H1 (cell line): ENCODE results near the gene PLEK2. TPM values are rescaled to one million over a fixed set of nuclear protein-coding genes. Genes with fewer than 3 reads are reported as not detected.
A peak's percentile ranks its signal among the peaks of the same experiment; 100 is the strongest.

Source experiments
- CTCF ChIA-PET: fragments of 300-600 bp; sonication (Branson Sonifier 250); formaldehyde crosslinking; loops from one replicate; lab custom pipeline; 2021; ENCODE audit not compliant: partially characterized antibody; lab: Charles Lee
- POLR2A ChIA-PET: fragments of 300-600 bp; sonication (Branson Sonifier 250); formaldehyde crosslinking; loops from one replicate; lab custom pipeline; 2021; ENCODE audit warnings: inconsistent platforms; ENCODE audit not compliant: partially characterized antibody; lab: Charles Lee
- DNase-seq, 2 experiments: peaks; one replicate each; pipeline versions ENCODE4 v3.0.0 to v3.0.0-alpha.2; 2010 to 2022; ENCODE audit warnings: low spot score in 2 of 2, low read depth in 1 of 2, mixed read lengths in 1 of 2
- FAIRE-seq: peaks from 2 replicates; lab custom pipeline; 2011; peaks lifted over from hg19 to GRCh38; lab: Jason Lieb, UNC
- H2AFZ ChIP-seq: 2 replicates; pipeline ENCODE4 v1.8.1; 2012; ENCODE audit warnings: low read length, inconsistent platforms
- H2AK5ac ChIP-seq: 2 replicates; pipeline ENCODE4 v1.6.1; 2013; ENCODE audit warnings: low read depth, low read length
- H2BK120ac ChIP-seq: replicated peaks from 2 replicates; pipeline ENCODE3; 2013; ENCODE audit warnings: low read depth, low read length, inconsistent platforms
- H2BK12ac ChIP-seq: 2 replicates; pipeline ENCODE4 v1.6.1; 2013; ENCODE audit warnings: low read depth, low read length
- H2BK15ac ChIP-seq: 2 replicates; pipeline ENCODE4 v1.6.1; 2013; ENCODE audit warnings: low read length
- H2BK20ac ChIP-seq: 2 replicates; pipeline ENCODE4 v1.6.1; 2013; ENCODE audit warnings: low read length
- H2BK5ac ChIP-seq: 2 replicates; pipeline ENCODE4 v1.6.1; 2013; ENCODE audit warnings: low read depth, low read length
- H3K14ac ChIP-seq: 2 replicates; pipeline ENCODE4 v1.6.1; 2013; ENCODE audit warnings: inconsistent platforms; ENCODE audit not compliant: insufficient read length
- H3K18ac ChIP-seq: 2 replicates; pipeline ENCODE4 v1.6.1; 2013; ENCODE audit warnings: low read length; ENCODE audit errors: extremely low read depth
- H3K23ac ChIP-seq: 2 replicates; pipeline ENCODE4 v1.6.1; 2013; ENCODE audit warnings: inconsistent platforms; ENCODE audit not compliant: insufficient read length
- H3K23me2 ChIP-seq: 2 replicates; pipeline ENCODE4 v1.6.1; 2013; ENCODE audit warnings: low read depth, low read length
- H3K27ac ChIP-seq: 2 replicates; pipeline ENCODE4 v1.6.1; 2011; ENCODE audit warnings: low read depth, low read length, inconsistent platforms
- H3K27me3 ChIP-seq, 4 experiments: replicated peaks in 1 of 4; 1 replicate in 1 of 4; 2 replicates in 3 of 4; pipeline versions ENCODE4 v1.6.1 to v1.8.1; 2011 to 2013; ENCODE audit warnings: low read length in 3 of 4, mild to moderate bottlenecking in 3 of 4, inconsistent platforms in 2 of 4, mixed read lengths in 2 of 4, moderate library complexity in 1 of 4; ENCODE audit not compliant: control insufficient read depth in 3 of 4, insufficient read depth in 3 of 4; ENCODE audit errors: extremely low read depth in 1 of 4
- H3K36me3 ChIP-seq, 4 experiments: 2 replicates each; pipeline versions ENCODE4 v1.6.1 to v1.8.1; 2011 to 2013; ENCODE audit warnings: mild to moderate bottlenecking in 4 of 4, low read length in 3 of 4, moderate library complexity in 2 of 4, control low read depth in 1 of 4, inconsistent platforms in 1 of 4; ENCODE audit not compliant: insufficient read depth in 4 of 4, control insufficient read depth in 2 of 4
- H3K4ac ChIP-seq: replicated peaks from 2 replicates; pipeline ENCODE3; 2013; ENCODE audit warnings: low read length, low read depth, mixed read lengths, inconsistent platforms; ENCODE audit not compliant: insufficient read length
- H3K4me1 ChIP-seq, 4 experiments: replicated peaks in 1 of 4; 1 replicate in 1 of 4; 2 replicates in 3 of 4; pipeline versions ENCODE4 v1.6.1 to v1.8.1; 2011 to 2013; ENCODE audit warnings: low read length in 3 of 4, inconsistent platforms in 2 of 4, mixed read lengths in 1 of 4; ENCODE audit not compliant: insufficient read depth in 4 of 4, control insufficient read depth in 3 of 4
- H3K4me2 ChIP-seq, 2 experiments: 2 replicates each; pipeline versions ENCODE4 v1.6.1 to v1.8.1; 2011 to 2013; ENCODE audit warnings: low read depth in 2 of 2, low read length in 2 of 2, control low read depth in 1 of 2, inconsistent platforms in 1 of 2, mild to moderate bottlenecking in 1 of 2; ENCODE audit not compliant: insufficient read depth in 1 of 2
- H3K4me3 ChIP-seq, 4 experiments: fragments of 200-600, 300-600 bp in 1 of 4; sonication (generic), shearing (Covaris generic), sonication (Bioruptor Twin) in 1 of 4; 2 replicates each; pipeline versions ENCODE4 v1.5.1 to v1.8.1; 2011 to 2016; ENCODE audit warnings: low read length in 4 of 4, low read depth in 3 of 4, control low read depth in 2 of 4, inconsistent platforms in 2 of 4, mild to moderate bottlenecking in 2 of 4, mixed read lengths in 1 of 4, moderate library complexity in 1 of 4; ENCODE audit not compliant: insufficient read depth in 2 of 4; ENCODE audit errors: extremely low read depth in 1 of 4
- H3K56ac ChIP-seq: replicated peaks from 2 replicates; pipeline ENCODE3; 2013; ENCODE audit warnings: low read depth, mild to moderate bottlenecking, mixed read lengths, low read length, inconsistent platforms; ENCODE audit not compliant: insufficient read length
- H3K79me1 ChIP-seq: 2 replicates; pipeline ENCODE4 v1.6.1; 2013; ENCODE audit warnings: low read depth, low read length, control low read depth
- H3K79me2 ChIP-seq, 2 experiments: 2 replicates each; pipeline versions ENCODE4 v1.6.1 to v1.8.1; 2012 to 2013; ENCODE audit warnings: low read length in 2 of 2, mild to moderate bottlenecking in 2 of 2, inconsistent platforms in 1 of 2; ENCODE audit not compliant: insufficient read depth in 2 of 2, control insufficient read depth in 1 of 2
- H3K9ac ChIP-seq, 4 experiments: replicated peaks in 1 of 4; 1 replicate in 1 of 4; 2 replicates in 3 of 4; pipeline versions ENCODE4 v1.6.1 to v1.8.1; 2011 to 2013; ENCODE audit warnings: low read depth in 3 of 4, low read length in 3 of 4, control low read depth in 2 of 4, mild to moderate bottlenecking in 2 of 4, moderate library complexity in 2 of 4, inconsistent platforms in 1 of 4; ENCODE audit errors: extremely low read depth in 1 of 4
- H3K9me3 ChIP-seq, 2 experiments: 2 replicates each; pipeline versions ENCODE4 v1.6.1 to v1.8.1; 2012 to 2013; ENCODE audit warnings: mild to moderate bottlenecking in 2 of 2, moderate library complexity in 2 of 2, control low read depth in 1 of 2, inconsistent platforms in 1 of 2, low read depth in 1 of 2, low read length in 1 of 2, mixed read lengths in 1 of 2; ENCODE audit not compliant: insufficient read depth in 2 of 2
- H4K20me1 ChIP-seq, 2 experiments: replicated peaks in 1 of 2; 2 replicates each; pipeline versions ENCODE3 to v1.8.1; 2011 to 2013; ENCODE audit warnings: inconsistent platforms in 2 of 2, low read length in 2 of 2, mild to moderate bottlenecking in 1 of 2; ENCODE audit not compliant: insufficient read depth in 2 of 2, control insufficient read depth in 1 of 2
- H4K5ac ChIP-seq: 2 replicates; pipeline ENCODE4 v1.6.1; 2013; ENCODE audit warnings: low read length, low read depth, mixed read lengths, inconsistent platforms; ENCODE audit not compliant: insufficient read length
- H4K8ac ChIP-seq: 2 replicates; pipeline ENCODE4 v1.8.0; 2013; ENCODE audit warnings: mild to moderate bottlenecking, moderate library complexity, low read length, inconsistent platforms; ENCODE audit not compliant: insufficient read depth; ENCODE audit errors: extremely low read depth
- H4K91ac ChIP-seq: replicated peaks from 2 replicates; pipeline ENCODE3; 2013; ENCODE audit warnings: low read length, mixed read lengths, inconsistent platforms; ENCODE audit not compliant: insufficient read length
- ASH2L ChIP-seq: fragments of 200-600, 300-600 bp; sonication (generic); IDR thresholded peaks from one replicate; pipeline ENCODE4 v1.7.1; 2017; ENCODE audit warnings: low read length
- CBX8 ChIP-seq: fragments of 300-800, 300-1000 bp; sonication (generic); IDR thresholded peaks from 2 replicates; pipeline ENCODE4 v1.7.1; 2016; ENCODE audit warnings: low read depth, low read length, borderline replicate concordance
- EZH2 ChIP-seq: fragments of 200-600 bp; sonication (generic); IDR thresholded peaks from 2 replicates; pipeline ENCODE4 v1.7.1; 2012; ENCODE audit warnings: low read depth, mild to moderate bottlenecking, moderate library complexity, low read length, inconsistent platforms; ENCODE audit not compliant: severe bottlenecking
- MAFK ChIP-seq: IDR thresholded peaks from 2 replicates; pipeline ENCODE4 v1.6.1; 2012; ENCODE audit warnings: low read depth, mild to moderate bottlenecking, improper control_type of control experiment, low read length
- POLR2A ChIP-seq, 2 experiments: IDR thresholded peaks; 1 replicate in 1 of 2; 2 replicates in 1 of 2; pipeline ENCODE4 v1.6.1; 2011; ENCODE audit warnings: low read depth in 2 of 2, low read length in 2 of 2, mild to moderate bottlenecking in 2 of 2; ENCODE audit errors: control extremely low read depth in 1 of 2
- RAD21 ChIP-seq, 2 experiments: IDR thresholded peaks in 1 of 2; conservative IDR thresholded peaks in 1 of 2; 2 replicates each; pipeline ENCODE4 v1.6.1; 2011; ENCODE audit warnings: low read depth in 2 of 2, low read length in 2 of 2, improper control_type of control experiment in 1 of 2, inconsistent platforms in 1 of 2, mild to moderate bottlenecking in 1 of 2, moderate library complexity in 1 of 2
- RNF2 ChIP-seq: fragments of 200-900, 300-1000 bp; sonication (generic); IDR thresholded peaks from 2 replicates; pipeline ENCODE4 v1.7.1; 2016; ENCODE audit warnings: borderline replicate concordance, low read depth, mild to moderate bottlenecking, antibody characterized with exemption, low read length; ENCODE audit not compliant: poor library complexity, severe bottlenecking; ENCODE audit errors: missing control alignments
- SP2 ChIP-seq: IDR thresholded peaks from 2 replicates; pipeline ENCODE4 v1.6.1; 2012; ENCODE audit warnings: mild to moderate bottlenecking, low read length, inconsistent platforms
- WGBS, 2 experiments: shearing (Covaris generic) in 1 of 2; methylation state at CpG; one replicate each; pipeline versions ENCODE4 v1.1.6 to v1.1.7; 2013 to 2015; ENCODE audit warnings: low lambda C conversion rate in 2 of 2, mixed read lengths in 2 of 2, inconsistent platforms in 1 of 2, low coverage in 1 of 2, missing lambda C conversion rate in 1 of 2; ENCODE audit not compliant: insufficient replicate concordance in 2 of 2, insufficient coverage in 1 of 2, insufficient read length in 1 of 2; ENCODE audit errors: extremely low coverage in 1 of 2, missing lambda C conversion rate in 1 of 2; 5-methylcytosine and 5-hydroxymethylcytosine counted together
- polyA plus RNA-seq, 7 experiments: library from polyadenylated mRNA; depleted of rRNA in 3 of 7; stranded (reverse) in 5 of 7; unstranded in 2 of 7; fragments of >200 nt in 5 of 7; fragments of 200-250 nt in 2 of 7; gene quantifications; 1 replicate in 5 of 7; 2 replicates in 1 of 7; 4 replicates in 1 of 7; pipeline versions ENCODE4 v1.2.1 to v1.2.3, GENCODE V29; 2011 to 2013; ENCODE audit warnings: missing spikeins in 2 of 7, mixed read lengths in 2 of 7
- total RNA-seq: library from RNA; stranded (reverse); fragmentation: NEBNext Ultra II Directional; extraction: Animal tissue kit (Norgen Biotek cat#: 25700); gene quantifications from 2 replicates; pipeline ENCODE4 v1.2.1, GENCODE V29; 2021
- TF ChIP-seq, protein P1 (sequence below): IDR thresholded peaks from 2 replicates; pipeline ENCODE4 v1.6.1; 2012; ENCODE audit warnings: low read length, inconsistent platforms
- TF ChIP-seq, protein P2 (sequence below): IDR thresholded peaks from 2 replicates; pipeline ENCODE4 v1.6.1; 2012; ENCODE audit warnings: inconsistent platforms

PLEK2 gene
- total and polyA plus RNA-seq, 2 of the 8 experiments (the other 6 are each of a cell fraction or from before 2014, with no cell fraction given), result 0.41 to 2.1 TPM

DNA sequence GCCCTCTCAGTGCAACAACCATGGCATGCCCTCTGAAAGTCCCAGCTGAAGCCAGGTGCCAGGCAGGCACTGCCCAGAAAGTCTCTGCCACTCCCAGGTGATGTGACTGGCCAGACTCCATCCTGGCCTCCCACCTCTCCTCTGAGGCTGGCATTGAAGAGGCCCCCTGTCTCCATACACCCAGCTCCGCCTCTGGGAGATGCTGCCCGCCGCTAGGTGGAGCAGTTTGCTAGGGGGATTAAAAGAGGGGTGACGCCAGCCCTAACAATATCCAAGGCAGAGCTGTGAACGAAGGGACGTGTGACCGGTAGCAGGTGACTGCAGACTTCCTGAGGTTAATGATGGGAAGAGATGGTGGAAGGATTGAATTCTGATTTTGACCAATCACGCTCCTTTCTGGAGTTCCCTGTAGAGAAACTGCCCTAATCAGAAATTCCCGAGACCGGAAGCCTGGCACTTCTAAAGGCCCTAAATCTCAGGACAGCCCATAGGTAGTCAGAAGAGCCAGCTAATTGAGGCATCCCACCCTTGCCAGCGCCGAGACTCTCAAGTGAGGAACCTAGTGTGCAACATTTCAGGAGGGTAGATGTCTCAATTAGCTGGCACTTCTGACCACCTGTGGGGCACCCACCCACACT, 8.3 kb upstream of the PLEK2 start:
- ChIA-PET POLR2A (interaction anchor here (1.1 to 1.3 kb wide), 2 partner anchors 12 to 122 kb away, joined by 3 read pairs; no protein-coding TSS in a partner anchor), CTCF (interaction anchor here (0.8 to 21.6 kb wide), 30 partner anchors 8 to 283 kb away, joined by 3 to 446 read pairs (median 4); partner anchors contain the start of gene ATP6V1D)
- Histone ChIP-seq H3K27me3 (no peaks in the 10 kb centered on the region), H3K18ac (no peak overlapping the region), H3K4me1 (no peaks in the 10 kb centered on the region), H2BK12ac (peak overlapping the region; percentile 55; the same call in 1 of the 2 replicates), H3K9me3 (no peaks in the 10 kb centered on the region), H3K9ac (no peak overlapping the region), H2AFZ (no peak overlapping the region), H2BK5ac (no peak overlapping the region), H3K23me2 (no peaks in the 10 kb centered on the region), H3K14ac (no peak overlapping the region), H4K5ac (no peak overlapping the region), H2BK15ac (no peak overlapping the region), H3K4ac (no peak overlapping the region), H3K4me2 (no peak overlapping the region), H4K8ac (no peak overlapping the region; the same call in 1 of the 2 replicates), H2AK5ac (no peak overlapping the region), H2BK120ac (no peak overlapping the region), H3K27ac (no peak overlapping the region), H3K4me3 (no peak overlapping the region), H3K56ac (no peak overlapping the region), H3K79me2 (no peaks in the 10 kb centered on the region), H3K79me1 (no peaks in the 10 kb centered on the region), H3K36me3 (no peaks in the 10 kb centered on the region), H4K91ac (no peak overlapping the region), H2BK20ac (no peak overlapping the region), H3K23ac (no peak overlapping the region), H4K20me1 (no peaks in the 10 kb centered on the region)
- DNase-seq (peak in 1 of 2 experiments; percentile 87), FAIRE-seq (no peak)
- 70% methylated on average over 12 of the region's 12 CpGs; no CpG with 5 or more reads in 1 of the 2 experiments for WGBS, 2 experiments
- no peak for TF ChIP-seq MAFK
- TF ChIP-seq, protein P1, sequence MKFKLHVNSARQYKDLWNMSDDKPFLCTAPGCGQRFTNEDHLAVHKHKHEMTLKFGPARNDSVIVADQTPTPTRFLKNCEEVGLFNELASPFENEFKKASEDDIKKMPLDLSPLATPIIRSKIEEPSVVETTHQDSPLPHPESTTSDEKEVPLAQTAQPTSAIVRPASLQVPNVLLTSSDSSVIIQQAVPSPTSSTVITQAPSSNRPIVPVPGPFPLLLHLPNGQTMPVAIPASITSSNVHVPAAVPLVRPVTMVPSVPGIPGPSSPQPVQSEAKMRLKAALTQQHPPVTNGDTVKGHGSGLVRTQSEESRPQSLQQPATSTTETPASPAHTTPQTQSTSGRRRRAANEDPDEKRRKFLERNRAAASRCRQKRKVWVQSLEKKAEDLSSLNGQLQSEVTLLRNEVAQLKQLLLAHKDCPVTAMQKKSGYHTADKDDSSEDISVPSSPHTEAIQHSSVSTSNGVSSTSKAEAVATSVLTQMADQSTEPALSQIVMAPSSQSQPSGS, result peak; percentile 44; the same call in 1 of the 2 replicates
- no peak for TF ChIP-seq EZH2
- no peak for TF ChIP-seq SP2
- TF ChIP-seq, protein P2, sequence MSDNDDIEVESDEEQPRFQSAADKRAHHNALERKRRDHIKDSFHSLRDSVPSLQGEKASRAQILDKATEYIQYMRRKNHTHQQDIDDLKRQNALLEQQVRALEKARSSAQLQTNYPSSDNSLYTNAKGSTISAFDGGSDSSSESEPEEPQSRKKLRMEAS, result no peak
- no peak for TF ChIP-seq POLR2A (IDR thresholded peaks at IDR 0.05; ENCODE audit: control extremely low read depth in 1 of 2, low read depth in 2 of 2, low read length in 2 of 2)
- TF ChIP-seq RNF2, result no peak
- TF ChIP-seq ASH2L, result no peak
- TF ChIP-seq CBX8, result no peak
- TF ChIP-seq RAD21 (IDR thresholded peaks at IDR 0.05 in 1 of 2, conservative IDR thresholded peaks at IDR 0.05 in 1 of 2; ENCODE audit: low read depth in 2 of 2, low read length in 2 of 2), result peak; percentile 67 to 78
